ENCODE measurements around the gene HDAC4.

The HDAC4 gene

GRCh38 chr2:239027391-239028252 lies 373.2 kb downstream of the HDAC4 start:
- DNase-seq (ENCODE audit: low read depth in 2 of 2): no peak

DNA sequence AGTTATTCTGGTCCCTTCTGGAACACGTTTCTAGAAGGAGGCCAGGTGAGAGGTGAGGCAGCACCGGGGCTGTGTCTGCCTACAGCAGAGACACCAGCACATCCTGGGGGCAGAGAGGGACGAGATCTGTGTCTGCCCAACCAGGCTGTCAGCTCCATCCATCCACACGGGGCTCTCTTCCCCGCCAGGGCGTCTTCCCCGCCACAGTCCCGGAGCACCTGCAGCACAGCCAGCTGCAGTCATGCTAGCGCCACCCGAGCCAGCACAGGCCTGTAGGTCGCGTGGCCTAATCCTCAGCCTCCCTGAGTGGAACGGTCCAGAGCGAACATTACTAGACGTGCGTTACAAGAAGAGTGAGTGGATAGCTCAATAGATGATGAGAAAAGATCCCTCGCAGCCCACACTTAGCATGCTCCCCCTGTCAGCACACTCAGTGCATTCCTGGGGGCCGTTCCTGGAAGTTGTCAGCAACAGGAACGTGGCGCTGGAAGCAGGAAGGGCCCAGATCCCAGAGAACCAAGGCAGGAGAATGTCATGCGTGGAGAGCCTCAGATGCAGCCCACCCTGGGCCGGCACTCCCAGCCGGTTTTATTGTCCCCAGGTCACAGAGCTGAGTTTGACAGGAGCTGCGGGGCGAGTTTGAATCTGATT lies 374.0 kb downstream of the HDAC4 start:
- DNase-seq (ENCODE audit: low read depth in 2 of 2): no peak

GRCh38 chr2:239025951-239026461 lies 374.8 kb downstream of the HDAC4 start:
- no peak for DNase-seq (ENCODE audit: low read depth in 2 of 2)

- no peak for DNase-seq (ENCODE audit: low read depth in 2 of 2)
Observed at GRCh38 chr2:239025096-239025801, 375.6 kb downstream of the HDAC4 start.

- DNase-seq (ENCODE audit: low read depth in 2 of 2): no peak
Observed at GRCh38 chr2:239024226-239024625, 376.6 kb downstream of the HDAC4 start.

DNA sequence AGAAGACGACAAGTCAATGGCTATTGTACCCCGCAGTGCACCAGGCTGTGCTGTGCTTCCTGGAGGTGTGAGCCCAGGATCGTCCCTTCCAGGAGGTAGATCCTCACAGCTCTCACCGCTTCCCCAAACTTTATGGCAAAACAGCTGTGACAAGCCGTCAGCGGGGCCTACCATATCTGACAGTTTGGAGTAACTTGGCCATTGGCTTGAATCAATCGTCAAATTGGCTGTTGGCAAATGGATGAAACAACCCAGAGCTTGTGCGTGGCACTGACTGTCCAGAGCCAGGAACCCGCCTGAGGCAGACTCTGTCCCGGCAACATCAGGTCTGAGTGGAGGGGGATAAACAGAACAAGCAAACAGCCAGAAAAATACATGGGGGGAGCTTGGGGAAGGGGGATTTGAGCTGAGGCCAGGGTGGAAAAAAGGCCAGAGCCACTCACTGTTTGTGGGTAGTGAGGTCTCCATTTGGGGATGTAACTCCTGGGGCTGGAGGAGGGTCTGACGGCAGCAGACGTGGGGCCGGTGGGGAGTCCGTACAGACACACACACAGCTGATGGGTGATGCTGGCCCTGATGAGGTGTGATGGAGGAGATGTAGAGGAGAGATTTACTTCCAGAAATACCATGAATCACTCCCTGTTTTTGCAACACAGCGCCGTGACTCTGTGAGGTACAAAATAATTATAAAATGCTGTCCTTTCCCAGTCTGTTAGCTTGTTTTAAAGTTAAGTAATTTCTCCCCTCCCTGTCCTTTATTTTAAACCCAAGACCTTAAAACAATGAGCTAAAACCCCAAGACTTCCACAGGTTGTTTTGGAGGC lies 378.2 kb downstream of the HDAC4 start:
- no peak for DNase-seq (ENCODE audit: low read depth in 2 of 2)

DNA sequence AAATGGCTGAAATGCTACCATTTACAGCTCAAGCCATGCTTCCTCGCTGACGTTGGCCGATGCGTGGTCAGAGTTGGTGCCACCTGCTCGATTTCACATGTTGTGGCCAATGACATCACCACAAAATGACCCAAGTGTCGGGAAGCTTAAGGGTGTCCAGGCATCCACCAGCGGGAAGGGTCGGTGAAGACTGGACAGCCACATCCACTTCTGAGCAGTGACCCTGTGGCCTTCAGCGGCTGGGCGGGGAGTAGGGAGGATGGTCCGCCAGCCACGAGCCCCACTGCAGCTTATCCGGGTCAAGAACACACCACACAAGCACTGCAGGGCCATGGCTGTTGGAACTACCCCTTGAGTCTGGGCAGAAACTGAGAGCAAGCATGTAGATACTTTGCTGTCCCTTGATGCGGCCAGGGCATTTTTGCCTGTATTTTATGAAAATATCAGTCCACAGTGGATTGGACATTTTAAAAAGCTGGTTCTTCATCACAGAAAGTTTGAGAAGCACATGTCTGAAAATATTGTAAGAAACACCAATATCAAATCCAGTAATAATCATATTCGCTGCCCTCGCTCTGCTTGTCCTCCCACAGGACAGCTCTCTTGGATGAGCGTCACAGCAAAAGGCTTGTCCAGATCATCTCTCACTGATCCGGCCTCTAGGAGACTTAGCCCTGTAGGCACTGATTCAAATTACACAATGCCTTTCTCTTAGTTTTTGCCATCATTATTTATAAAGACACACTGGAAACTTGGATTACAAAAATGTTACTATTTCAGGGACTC lies 379.0 kb downstream of the HDAC4 start:
- no peak for DNase-seq (ENCODE audit: low read depth in 2 of 2)

DNA sequence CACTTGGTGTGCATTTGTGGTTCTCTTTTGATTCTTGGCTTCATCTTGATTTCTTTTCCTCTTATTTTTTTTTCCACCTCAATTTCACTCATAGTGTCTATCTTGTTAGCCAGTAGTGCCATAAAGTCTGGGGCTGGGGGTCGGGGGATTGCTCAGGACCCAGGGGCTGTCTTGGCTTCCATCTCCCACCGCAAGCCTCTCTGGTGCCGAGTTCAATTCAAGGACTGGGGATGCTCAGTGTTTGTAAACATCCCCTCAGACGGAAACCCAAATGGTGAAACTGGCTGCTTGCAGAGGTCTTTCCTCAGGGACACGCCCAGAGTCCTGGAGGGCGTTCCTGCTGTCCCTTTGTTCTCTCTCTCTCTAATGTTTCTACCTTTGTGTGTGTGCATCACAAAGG lies 379.6 kb downstream of the HDAC4 start:
- no peak for DNase-seq (ENCODE audit: low read depth in 2 of 2)

DNA sequence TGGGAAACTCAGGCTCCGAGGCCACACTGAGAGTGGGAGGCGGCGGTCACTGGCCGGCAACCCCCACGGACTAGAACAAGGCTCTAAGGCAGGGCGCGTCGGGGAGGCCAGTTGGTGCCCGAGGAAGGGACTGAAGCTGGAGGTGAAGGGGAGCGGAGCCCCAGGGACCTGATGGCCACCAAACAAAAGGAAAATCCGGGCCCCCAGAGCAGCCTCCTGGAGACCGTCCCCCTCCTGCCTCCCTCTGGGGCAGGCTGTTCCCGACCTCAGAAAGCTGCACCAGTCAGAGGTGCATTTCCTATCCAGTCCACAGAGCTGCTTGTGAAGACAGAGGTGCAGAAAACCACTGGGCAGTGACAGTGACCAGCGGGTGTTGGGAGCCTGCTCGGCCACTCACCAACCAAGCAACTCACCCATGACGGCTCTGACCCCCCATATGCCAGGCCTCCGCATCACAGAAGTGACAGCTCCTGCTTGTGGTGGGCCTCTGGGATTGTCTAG lies 380.2 kb downstream of the HDAC4 start:
- no peak for DNase-seq (ENCODE audit: low read depth in 2 of 2)

DNA sequence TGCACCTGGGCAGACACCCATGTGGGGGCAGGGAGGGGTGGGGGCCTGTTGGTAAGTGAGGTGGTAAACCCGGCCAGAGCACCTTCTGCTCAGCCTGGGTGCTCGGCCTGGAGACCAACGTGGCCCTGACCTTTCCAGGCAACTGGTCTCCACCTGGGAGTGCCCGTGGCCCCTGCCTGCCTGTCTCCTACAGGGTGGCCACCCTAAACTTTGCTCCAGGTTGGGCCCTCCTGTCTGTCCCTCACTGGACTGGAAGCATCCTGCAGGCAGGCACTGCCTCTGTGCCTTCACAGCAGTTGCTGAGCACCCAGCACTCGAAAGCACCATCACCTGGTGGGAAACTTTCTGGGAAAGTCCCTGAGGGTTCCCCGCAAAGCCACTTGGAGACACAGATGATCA lies 381.6 kb downstream of the HDAC4 start:
- no peak for DNase-seq (ENCODE audit: low read depth in 2 of 2)

DNA sequence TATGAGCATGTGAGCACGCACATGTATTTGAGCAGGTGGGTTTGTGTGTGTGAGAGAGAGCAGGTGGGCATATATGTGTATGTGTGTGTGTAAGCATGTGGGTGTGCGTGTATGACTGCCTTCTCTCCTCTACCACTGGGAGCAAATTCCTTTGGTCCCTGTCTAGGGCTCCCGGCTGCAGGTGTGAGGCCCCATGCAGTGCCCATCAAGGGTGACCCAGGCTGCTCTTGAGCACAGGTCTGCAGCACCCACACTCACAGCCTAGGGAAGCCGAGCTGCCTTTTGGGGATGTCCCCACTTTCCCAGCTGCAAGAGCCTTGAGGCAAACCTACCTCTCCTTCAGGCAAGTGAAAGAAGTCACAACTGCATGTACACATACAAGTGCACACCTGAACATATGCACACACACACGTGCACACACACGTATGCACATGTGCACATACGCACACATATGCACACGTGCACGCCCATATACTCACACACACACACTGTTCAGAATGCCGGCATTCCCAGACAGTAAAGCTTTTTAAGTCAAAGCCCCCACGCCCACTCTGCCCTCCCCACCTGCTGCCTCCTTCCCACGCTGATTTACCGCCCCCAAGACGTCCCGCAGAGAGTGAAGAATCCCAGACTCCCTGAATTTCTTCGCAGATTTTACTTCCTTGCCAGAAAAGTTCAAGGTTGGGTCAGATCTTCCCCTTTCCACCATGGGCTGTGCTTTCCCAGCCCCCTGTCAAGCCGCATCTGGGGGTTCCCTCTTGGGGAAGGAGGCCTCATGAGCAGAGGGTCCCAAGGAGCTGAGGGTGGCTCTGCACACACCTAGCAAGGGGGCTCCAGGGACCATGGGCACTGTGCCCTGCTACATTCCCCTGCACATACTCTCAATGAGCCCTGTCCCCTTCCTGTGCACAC lies 382.3 kb downstream of the HDAC4 start:
- DNase-seq (ENCODE audit: low read depth in 2 of 2): no peak

DNA sequence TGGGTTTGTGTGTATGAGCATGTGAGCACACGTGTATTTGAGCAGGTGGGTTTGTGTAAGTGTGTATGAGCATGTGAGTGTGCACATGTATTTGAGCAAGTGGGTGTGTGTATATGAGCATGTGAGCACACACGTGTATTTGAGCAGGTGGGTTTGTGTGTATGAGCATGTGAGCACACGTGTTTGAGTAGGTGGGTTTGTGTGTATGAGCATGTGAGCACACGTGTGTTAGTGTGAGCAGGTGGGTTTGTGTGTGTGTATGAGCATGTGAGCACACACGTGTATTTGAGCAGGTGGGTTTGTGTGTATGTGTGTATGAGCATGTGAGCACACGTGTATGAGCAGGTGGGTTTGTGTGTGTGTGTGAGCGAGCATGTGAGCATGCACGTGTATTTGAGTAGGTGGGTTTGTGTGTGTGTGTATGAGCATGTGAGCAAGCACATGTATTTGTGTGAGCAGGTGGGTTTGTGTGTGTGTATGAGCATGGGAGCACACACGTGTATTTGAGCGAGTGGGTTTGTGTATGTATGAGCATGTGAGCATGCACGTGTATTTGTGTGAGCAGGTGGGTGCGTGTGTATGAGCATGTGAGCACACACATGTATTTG lies 383.2 kb downstream of the HDAC4 start:
- DNase-seq (ENCODE audit: low read depth in 2 of 2): no peak

- no peak for DNase-seq (ENCODE audit: low read depth in 2 of 2)
Observed at GRCh38 chr2:239015901-239016675, 384.7 kb downstream of the HDAC4 start.

GRCh38 chr2:239015218-239015900 lies 385.5 kb downstream of the HDAC4 start:
- DNase-seq (ENCODE audit: low read depth in 2 of 2): no peak

DNA sequence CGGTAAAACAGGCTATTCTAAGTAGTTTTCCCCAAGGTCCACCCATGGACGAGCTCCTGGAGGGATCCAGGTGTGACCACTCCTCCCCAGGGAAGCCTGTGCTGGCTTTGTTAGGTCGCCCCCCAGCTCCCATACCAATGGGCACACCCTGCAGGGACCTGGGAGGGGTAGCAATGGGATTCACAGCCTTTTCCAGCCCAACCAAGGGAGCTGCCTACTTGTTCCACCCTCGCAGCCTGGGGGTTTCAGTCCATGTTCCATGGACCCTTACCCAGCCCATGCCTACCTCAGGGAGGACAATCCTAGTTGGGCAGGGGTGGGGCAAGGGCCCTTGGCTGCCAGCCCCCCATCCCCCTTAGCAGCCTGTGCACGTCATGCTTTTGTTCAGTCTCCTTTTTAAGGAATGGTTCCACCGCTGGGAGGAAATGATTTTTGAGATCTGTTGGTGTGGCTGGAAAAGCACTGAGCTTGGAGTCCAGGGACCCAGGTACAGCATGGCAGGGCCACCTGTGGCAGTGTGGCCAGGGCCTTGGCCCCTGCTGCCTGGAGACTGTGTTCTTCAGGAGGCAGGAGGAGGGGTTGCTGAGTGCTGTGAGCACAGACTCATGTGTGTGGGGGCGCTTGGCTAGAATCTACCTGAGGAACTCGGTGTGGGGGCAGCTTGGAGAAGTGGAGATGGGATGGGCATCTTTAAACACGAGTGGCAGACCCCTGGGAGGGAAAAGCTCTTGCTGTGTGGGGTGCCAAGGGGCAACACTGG lies 386.2 kb downstream of the HDAC4 start:
- no peak for DNase-seq (ENCODE audit: low read depth in 2 of 2)

- no peak for DNase-seq (ENCODE audit: low read depth in 2 of 2)
Observed at GRCh38 chr2:239013678-239013976, 387.2 kb downstream of the HDAC4 start.

All from stimulated activated CD8-positive, alpha-beta memory T cell treated with anti-CD3 and anti-CD28 coated beads, Interleukin-7, amount 100 ng/mL, for 1 hour (primary cell).